GM20431 (cell line): ENCODE measurements around the gene ZMIZ1.

Experiments used
- in situ Hi-C: fragments of 300-500 bp; cut with MseI, MboI; formaldehyde crosslinking; loops from one replicate; pipeline ENCODE4 v1.15.0; 2020; ENCODE audit warnings: low sequenced_read_pairs; ENCODE audit not compliant: unreplicated experiment

Gene ZMIZ1

DNA sequence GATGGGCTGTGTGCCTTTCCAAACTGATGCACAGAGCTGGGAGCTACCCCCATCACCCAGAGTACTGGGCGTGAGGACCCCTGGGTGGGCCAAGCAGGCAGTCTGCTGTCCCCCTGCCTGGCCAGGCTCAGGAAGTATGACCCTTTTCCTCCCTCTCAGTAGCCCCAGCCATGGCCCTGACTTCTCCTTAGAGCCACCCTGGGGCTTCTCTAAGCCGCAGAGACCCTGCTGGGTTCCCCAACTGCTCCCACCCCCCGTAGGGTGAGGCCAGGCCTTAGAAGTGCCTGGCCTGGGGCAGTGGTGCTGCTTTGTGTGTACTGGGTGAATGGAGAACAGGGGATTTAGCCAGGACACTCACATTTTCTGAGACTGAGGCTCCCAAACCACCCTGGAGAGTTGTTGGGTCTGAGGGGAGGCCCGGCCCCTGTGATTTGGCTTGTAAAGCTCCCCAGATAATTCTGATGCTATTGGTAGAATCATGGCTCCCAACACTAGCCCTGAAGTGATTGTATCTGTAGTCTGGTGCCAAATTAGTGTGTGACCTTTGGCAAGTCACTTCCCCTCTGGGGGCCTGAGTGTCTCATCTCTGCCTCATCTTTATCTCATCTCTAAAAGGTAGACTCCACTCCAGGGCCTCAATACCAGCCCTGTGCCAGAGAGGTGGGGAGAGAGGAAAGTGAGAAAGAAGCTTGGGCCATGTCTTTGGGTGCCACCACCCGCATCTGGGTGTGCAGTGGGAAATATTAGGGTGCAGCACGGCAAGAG is 178.8 kb downstream of the ZMIZ1 start:
- in situ Hi-C loops = no loop called here

GRCh38 chr10:79248341-79249185 is 179.8 kb downstream of the ZMIZ1 start:
- in situ Hi-C loops = no loop called here

DNA sequence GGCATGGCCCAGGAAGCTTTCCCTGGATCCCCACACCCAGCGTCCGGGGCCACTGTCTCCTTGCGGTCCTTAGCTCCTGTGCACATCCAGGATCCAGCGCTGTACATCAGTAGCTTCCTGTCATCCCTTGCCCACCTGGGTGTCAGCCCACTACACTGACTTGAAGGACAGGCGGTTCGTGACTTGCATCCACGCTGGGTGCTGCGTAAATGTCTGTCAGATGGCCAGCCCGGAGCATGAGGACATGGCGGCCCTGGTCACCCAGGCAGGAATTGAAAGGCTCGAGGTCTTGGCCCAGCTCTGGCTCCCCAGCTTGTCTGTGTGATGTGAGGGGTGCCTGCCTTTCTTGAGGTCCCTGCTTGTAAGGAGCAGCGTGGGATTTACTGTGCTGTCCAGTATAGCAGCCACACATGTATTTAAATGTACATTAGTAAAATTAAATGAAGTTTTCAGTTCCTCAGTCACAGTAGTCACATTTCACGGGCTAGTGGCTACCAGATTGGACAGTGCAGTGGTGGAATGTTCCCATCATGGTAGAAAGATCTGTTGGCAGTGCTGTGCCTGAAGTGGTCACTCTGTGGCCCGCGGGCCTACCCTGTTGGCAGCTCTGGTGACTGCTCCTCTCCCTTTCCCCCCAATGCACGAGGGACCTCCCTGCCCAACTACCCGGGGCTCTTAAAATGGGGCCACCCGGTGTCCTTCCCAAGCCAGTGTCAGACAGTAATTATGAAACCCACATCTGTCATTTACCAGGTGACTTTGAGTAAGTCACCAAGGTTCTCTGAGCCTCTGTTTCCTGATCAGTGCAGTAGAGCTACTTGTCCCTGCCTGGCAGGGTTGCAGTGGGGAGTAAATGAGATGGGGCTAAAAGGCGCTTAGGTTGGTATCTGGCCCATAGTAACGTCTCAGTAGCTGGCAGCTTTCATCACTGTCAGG is 180.7 kb downstream of the ZMIZ1 start:
- in situ Hi-C loops = no loop called here

DNA sequence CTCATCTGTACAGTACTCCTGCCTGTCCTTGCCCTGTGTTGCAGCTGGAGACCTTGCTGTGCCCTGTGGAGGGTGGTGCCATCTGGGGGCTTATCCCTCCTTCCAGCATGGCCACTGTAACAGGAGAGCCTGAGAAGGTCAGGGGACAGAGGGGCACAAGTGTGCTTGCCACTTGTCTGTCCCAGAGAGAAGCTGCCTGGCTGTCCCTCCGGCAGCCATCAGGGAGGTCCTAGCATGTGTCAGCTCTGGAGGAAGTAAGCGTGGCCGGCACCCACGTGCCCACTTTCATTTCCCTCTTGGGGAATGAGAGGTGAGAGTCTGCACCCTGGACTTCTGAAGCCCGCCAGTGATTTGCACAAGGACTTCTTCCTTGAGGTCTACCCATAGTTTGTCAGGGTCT is 181.5 kb downstream of the ZMIZ1 start:
- in situ Hi-C loops = no loop called here

- in situ Hi-C loops = no loop called here
Measured at GRCh38 chr10:79252450-79252849, 183.7 kb downstream of the ZMIZ1 start.

DNA sequence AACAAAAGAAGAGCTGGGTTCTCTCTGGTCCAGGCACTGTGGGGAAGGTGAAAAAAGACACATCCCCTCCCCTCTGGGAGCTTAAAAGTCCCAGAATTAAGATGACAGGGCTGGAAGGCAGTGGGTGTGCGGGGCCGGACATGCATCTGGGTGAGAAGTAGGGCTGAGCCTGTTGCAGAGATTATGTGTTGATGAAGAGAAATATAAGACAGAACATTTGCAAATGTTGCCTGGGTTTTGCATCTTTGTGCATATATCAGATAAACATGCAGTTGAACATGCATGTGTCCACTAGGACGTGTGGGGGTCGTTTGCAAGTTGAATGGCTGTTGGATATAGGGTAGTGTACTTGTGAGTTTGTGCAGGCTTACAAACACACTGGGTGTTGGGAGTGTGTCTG is 184.2 kb downstream of the ZMIZ1 start:
- in situ Hi-C loops = no loop called here

- in situ Hi-C loops = no loop called here
Measured at GRCh38 chr10:79253704-79254103, 184.9 kb downstream of the ZMIZ1 start.

GRCh38 chr10:79254333-79255006 is 185.7 kb downstream of the ZMIZ1 start:
- in situ Hi-C loops = no loop called here

DNA sequence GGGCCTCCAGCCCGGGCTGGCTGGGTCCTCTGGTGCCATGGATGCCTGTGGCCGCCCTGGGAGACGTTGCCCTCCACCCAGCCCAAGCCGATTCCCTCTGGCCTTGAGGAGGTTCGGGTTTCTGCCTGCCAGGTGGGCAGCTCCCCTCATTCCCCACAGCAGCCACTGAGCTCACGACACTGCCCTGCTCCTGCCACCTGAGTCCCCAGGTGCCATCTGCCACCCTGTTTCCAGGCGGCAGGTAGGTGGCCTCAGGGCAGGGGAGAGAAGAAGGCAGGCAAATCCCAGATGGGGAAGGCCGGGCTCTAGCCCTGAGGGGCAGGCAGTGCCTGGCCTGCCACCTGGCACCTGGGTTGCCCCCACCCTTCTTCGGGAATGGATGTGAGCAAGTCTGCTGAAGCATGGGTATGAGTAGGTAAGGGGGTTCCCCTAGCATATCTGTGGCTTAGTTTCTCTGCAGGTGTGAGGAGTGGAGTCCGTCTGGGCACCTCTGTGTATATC is 186.3 kb downstream of the ZMIZ1 start:
- in situ Hi-C loops = no loop called here

GRCh38 chr10:79256264-79256806 is 187.6 kb downstream of the ZMIZ1 start:
- in situ Hi-C loops = no loop called here

GRCh38 chr10:79258894-79259293 is 190.1 kb downstream of the ZMIZ1 start:
- in situ Hi-C loops = no loop called here

DNA sequence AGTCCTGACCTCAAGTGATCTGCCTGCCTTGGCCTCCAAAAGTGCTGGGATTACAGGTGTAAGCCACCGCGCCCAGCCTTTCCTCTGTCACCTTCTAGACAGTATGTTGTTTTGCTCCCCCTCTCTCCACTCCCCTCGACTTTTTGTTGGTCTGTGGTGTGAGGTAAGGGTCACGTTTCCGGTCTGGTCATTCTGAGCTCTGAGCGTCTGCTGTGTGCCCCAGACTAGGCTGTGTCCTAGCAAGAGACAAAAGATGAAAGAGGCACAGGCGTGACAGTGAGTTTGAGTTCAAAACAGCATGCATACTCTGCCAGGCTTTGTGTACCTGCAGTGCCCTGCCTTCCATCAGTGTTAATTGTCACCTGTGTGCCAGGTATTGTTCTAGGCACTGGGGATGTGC is 191.1 kb downstream of the ZMIZ1 start:
- in situ Hi-C loops = no loop called here

- in situ Hi-C loops = no loop called here
Measured at GRCh38 chr10:79260811-79261740, 192.3 kb downstream of the ZMIZ1 start.

- in situ Hi-C loops = no loop called here
Measured at GRCh38 chr10:79262131-79262530, 193.4 kb downstream of the ZMIZ1 start.

- in situ Hi-C loops = no loop called here
Measured at GRCh38 chr10:79262959-79263746, 194.4 kb downstream of the ZMIZ1 start.

DNA sequence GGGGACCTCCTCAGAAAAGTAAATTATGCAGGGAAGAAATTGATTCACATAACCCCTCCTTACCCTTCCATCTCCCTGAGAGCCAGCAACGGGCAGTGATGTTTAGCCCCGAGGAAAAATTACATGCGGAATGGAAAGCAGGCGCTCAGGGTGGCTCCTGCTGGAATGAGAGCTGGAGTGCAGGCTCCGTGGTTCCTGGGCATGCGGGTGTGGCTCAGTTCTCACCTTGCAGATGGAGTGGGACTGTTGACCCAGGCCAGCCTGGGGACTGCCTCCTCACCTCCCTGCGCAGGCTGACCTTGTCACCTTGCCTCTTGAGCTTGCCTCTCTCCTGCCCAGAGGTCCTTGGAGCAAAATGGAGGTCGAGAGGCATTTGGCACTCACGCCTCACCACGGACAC is 195.2 kb downstream of the ZMIZ1 start:
- in situ Hi-C loops = no loop called here

DNA sequence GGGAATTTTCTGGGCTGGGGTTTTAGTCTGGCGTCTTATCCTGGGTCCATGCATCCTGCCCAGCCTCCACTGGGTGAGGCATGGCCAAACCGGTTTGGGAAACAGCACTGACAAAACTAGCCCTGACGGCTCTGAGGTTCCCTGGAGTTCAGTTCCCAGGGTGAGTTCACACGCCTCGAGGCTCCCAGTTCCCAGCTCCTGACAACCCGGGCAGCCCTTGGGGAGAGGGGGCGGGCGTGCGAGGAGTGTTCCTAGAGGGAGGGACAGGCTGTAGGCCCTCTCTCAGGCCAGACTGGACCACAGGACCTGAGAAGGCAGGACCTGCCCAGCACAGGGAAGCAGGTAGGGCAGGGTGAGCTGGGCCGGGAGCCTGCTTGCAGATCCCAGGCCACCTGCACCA is 196.2 kb downstream of the ZMIZ1 start:
- in situ Hi-C loops = no loop called here

DNA sequence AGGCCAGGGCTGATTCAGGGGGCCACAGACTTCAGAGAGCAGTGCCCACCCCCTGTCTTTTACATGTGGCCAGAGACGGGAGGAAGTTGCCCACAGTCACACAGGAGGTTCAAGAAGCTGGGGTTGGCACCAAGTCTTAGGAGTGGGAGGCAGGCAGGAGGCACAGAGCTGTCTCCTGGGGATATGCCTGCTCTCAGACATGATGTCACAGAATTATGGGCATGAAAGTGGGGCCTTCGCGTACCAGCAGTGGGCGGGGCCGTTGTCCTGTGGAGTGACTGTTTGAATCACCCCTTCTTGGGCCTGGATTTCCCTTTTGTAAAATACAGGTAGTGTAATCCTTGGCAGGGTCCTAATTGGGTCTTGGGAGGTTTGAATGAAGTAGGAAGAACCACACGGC is 197.3 kb downstream of the ZMIZ1 start:
- in situ Hi-C loops = no loop called here
